SU-DHL-6 (cell line): Measurements from ENCODE around the gene IL1RN.

Experiments
- H2AFZ ChIP-seq: fragments of 200-600 bp; sonication (generic); 2 replicates; pipeline ENCODE4 v1.6.1; 2014; ENCODE audit warnings: low read depth, mild to moderate bottlenecking, moderate library complexity, mixed read lengths, antibody characterized with exemption, low read length; ENCODE audit not compliant: severe bottlenecking
- H3F3A ChIP-seq: fragments of 200-600 bp; shearing (Covaris generic); 2 replicates; pipeline ENCODE4 v1.6.0; 2016; ENCODE audit warnings: antibody characterized with exemption, mild to moderate bottlenecking; ENCODE audit not compliant: insufficient read depth
- H3K27ac ChIP-seq: fragments of 200-600 bp; sonication (generic); 2 replicates; pipeline ENCODE4 v1.5.1; 2016; ENCODE audit warnings: low read depth, mild to moderate bottlenecking, low read length, moderate library complexity, mixed read lengths
- H3K27me3 ChIP-seq: fragments of 200-600 bp; sonication (generic), shearing (Covaris generic); 2 replicates; pipeline ENCODE4 v1.6.0; 2014; ENCODE audit warnings: mild to moderate bottlenecking, low read length
- H3K36me3 ChIP-seq: fragments of 200-600 bp; sonication (generic); 2 replicates; pipeline ENCODE4 v1.6.1; 2014; ENCODE audit warnings: mild to moderate bottlenecking, low read length, mixed read lengths
- H3K4me2 ChIP-seq: fragments of 300-600, 200-600 bp; shearing (Covaris generic), sonication (generic); 2 replicates; pipeline ENCODE4 v1.6.0; 2014; ENCODE audit warnings: low read length, low read depth, mild to moderate bottlenecking; ENCODE audit not compliant: poor library complexity, severe bottlenecking
- H3K4me3 ChIP-seq: fragments of 200-600 bp; sonication (generic); 2 replicates; pipeline ENCODE4 v1.5.1; 2014; ENCODE audit warnings: antibody characterized with exemption, low read length, mild to moderate bottlenecking, mixed read lengths; ENCODE audit not compliant: insufficient read depth, poor library complexity, severe bottlenecking
- H3K79me2 ChIP-seq: fragments of 200-600 bp; sonication (generic); 2 replicates; pipeline ENCODE4 v1.6.1; 2014; ENCODE audit warnings: mild to moderate bottlenecking, low read length, moderate library complexity; ENCODE audit not compliant: insufficient read depth
- H3K9ac ChIP-seq: fragments of 200-600 bp; sonication (generic); 2 replicates; pipeline ENCODE4 v1.7.0; 2014; ENCODE audit warnings: mild to moderate bottlenecking, low read length
- H3K9me2 ChIP-seq: fragments of 200-600 bp; sonication (generic); replicated peaks from 2 replicates; pipeline ENCODE4 v1.6.1; 2014; ENCODE audit warnings: low read length; ENCODE audit not compliant: insufficient read depth
- H3K9me3 ChIP-seq: fragments of 200-600 bp; sonication (generic); 2 replicates; pipeline ENCODE4 v1.6.1; 2014; ENCODE audit warnings: low read length, mixed read lengths; ENCODE audit not compliant: insufficient read depth
- H4K20me1 ChIP-seq: fragments of 200-600 bp; sonication (generic); 2 replicates; pipeline ENCODE4 v1.6.1; 2014; ENCODE audit warnings: low read depth, mild to moderate bottlenecking, antibody characterized with exemption, low read length, moderate library complexity, mixed read lengths
- EZH2phosphoT487 ChIP-seq: fragments of 200-600 bp; sonication (generic), shearing (Covaris generic); conservative IDR thresholded peaks from 2 replicates; pipeline ENCODE4 v1.6.1; 2018; ENCODE audit warnings: mild to moderate bottlenecking, antibody characterized with exemption, low read length, moderate library complexity, mixed read lengths
- TF ChIP-seq, protein P1 (sequence below): fragments of 200-600 bp; sonication (generic); IDR thresholded peaks from one replicate; pipeline ENCODE4 v1.5.1; 2017; ENCODE audit warnings: antibody characterized with exemption, mild to moderate bottlenecking, low read length, moderate library complexity; ENCODE audit not compliant: insufficient read depth, poor library complexity, severe bottlenecking

The IL1RN gene

DNA sequence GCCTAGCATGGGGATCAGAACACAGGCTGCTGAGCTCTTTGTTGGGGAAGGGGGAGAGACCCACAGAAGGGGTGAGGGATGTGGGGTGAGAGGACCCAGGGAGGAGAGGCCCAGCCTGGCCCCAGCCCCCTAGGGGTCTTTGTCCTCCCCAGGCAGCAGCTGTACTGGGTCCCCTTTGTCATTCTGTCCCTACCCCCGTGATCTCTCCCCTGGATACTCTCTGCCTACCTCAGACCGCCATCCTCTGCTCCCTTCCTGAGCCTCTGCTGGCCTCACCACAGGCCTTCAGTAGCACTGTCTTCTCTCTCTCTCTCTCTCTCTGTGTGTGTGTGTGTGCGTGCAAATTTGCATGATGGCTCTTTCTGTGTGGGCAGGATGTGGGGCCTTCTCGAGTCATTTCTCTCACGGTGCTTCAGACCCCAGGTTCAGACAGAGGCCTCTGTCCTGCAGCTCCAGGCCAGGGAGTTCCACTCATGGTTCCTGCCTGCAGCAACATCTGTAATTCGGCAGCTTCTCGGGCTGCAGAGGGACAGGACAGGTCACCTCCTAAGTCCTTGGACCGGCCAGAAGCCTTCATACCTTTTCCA is 47.7 kb downstream of the IL1RN start:
- no peaks in the 10 kb centered on the region for H3K9me3 ChIP-seq
- peak overlapping the region; percentile 79 for H3K9ac ChIP-seq
- peak overlapping the region; percentile 99 for H3K4me2 ChIP-seq
- H2AFZ ChIP-seq: no peak overlapping the region
- peaks cover 58% of the 10 kb centered on the region for H3K79me2 ChIP-seq
- peaks cover 11% of the 10 kb centered on the region; the same call in 1 of the 2 replicates for H4K20me1 ChIP-seq
- H3F3A ChIP-seq: peaks cover 3% of the 10 kb centered on the region; the same call in 1 of the 2 replicates
- H3K27me3 ChIP-seq: no peaks in the 10 kb centered on the region
- H3K4me3 ChIP-seq: peak overlapping the region; percentile 73
- TF ChIP-seq, protein P1, sequence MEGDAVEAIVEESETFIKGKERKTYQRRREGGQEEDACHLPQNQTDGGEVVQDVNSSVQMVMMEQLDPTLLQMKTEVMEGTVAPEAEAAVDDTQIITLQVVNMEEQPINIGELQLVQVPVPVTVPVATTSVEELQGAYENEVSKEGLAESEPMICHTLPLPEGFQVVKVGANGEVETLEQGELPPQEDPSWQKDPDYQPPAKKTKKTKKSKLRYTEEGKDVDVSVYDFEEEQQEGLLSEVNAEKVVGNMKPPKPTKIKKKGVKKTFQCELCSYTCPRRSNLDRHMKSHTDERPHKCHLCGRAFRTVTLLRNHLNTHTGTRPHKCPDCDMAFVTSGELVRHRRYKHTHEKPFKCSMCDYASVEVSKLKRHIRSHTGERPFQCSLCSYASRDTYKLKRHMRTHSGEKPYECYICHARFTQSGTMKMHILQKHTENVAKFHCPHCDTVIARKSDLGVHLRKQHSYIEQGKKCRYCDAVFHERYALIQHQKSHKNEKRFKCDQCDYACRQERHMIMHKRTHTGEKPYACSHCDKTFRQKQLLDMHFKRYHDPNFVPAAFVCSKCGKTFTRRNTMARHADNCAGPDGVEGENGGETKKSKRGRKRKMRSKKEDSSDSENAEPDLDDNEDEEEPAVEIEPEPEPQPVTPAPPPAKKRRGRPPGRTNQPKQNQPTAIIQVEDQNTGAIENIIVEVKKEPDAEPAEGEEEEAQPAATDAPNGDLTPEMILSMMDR: no peak
- TF ChIP-seq EZH2phosphoT487: no peak
- no peaks in the 10 kb centered on the region for H3K9me2 ChIP-seq
- H3K36me3 ChIP-seq: no peaks in the 10 kb centered on the region
- H3K27ac ChIP-seq: peak overlapping the region; percentile 75

DNA sequence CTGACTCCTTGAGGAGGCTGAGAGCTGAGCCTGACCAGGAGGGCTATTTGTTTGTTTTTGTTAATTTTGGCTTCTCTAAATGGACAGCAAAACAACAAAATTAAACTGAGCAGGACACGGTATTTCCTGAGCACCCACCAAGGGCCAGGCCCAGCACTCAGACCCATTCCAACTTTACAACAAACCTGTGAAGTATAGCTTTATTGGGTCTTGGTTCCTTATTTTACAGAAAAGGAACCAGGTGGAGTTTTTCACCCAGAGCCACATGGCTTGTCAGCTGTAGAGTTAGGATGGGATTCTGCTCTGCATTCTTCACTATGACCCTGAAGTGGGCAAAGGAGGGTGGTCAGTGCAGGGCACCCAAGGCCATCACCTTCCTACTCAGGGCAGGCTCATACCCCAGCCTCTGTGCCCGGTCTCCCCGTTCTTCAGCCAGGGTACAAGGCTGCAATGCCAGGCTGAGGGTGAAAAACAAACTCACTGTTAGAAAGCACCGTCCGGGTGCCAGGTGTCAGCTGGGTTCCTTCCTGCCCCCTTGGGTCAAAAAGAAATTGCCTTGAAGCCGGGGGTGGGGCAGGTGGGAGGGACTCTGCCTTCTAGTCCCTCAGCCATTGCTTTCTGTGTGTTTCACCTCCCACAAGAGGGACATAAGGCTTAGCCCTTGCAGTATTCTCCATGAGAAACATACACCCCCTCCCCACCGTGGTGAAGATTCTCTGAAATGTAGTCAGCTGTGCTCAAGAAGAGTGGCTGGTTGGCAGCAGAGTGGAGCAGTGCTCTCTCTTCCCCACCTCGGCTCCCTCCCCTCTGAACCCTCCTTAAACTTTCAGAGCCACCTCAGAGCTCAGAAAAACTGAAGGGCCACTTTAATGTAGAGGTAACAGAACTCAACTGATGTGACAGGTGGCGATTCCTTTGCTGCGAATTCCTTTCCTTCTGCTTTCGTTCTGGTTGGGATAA is 48.6 kb downstream of the IL1RN start:
- peak overlapping the region; percentile 75 for H3K27ac ChIP-seq
- H3K9me3 ChIP-seq: no peaks in the 10 kb centered on the region
- H3K36me3 ChIP-seq: no peaks in the 10 kb centered on the region
- TF ChIP-seq EZH2phosphoT487: no peak
- TF ChIP-seq, protein P1: no peak
- H4K20me1 ChIP-seq: peaks cover 11% of the 10 kb centered on the region; the same call in 1 of the 2 replicates
- H3F3A ChIP-seq: peaks cover 3% of the 10 kb centered on the region; the same call in 1 of the 2 replicates
- H2AFZ ChIP-seq: no peak overlapping the region
- H3K79me2 ChIP-seq: peaks cover 59% of the 10 kb centered on the region
- no peaks in the 10 kb centered on the region for H3K27me3 ChIP-seq
- H3K4me2 ChIP-seq: peak overlapping the region; percentile 99
- H3K4me3 ChIP-seq: peak overlapping the region; percentile 73
- H3K9me2 ChIP-seq: no peaks in the 10 kb centered on the region
- H3K9ac ChIP-seq: peak overlapping the region; percentile 79

DNA sequence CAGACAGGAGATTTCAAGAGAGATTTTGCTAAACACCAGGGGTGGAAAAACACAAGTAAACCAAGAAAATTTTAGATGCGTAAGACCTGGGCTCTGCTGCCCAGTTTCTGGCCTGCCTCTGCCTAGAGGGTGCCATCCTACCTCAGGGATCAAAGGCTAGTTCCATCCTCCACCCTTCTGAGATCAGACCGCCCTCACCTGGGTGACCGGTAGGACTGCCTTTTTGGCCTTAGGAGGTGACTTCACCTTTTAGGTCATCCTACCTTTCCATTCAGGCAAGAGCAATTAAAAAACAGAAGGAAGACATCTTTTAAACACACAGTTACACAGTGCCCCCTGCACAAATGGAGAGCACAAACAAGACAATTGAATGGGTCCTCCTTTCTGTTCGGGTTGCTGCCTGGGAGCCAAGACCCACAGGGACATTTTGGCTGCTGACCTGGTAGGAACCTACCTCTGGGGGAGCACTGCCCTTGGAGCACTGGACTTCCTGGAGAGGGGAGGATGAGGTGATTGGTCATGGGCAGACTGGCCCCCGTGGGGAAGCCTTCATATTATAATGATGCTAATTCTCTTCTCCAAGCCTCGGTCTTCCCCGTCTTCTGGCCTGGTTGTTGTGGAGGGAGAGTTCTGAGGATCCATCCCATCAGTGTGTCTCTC is 49.4 kb downstream of the IL1RN start:
- Histone ChIP-seq H3K9ac (no peak overlapping the region), H3K36me3 (no peaks in the 10 kb centered on the region), H4K20me1 (peaks cover 11% of the 10 kb centered on the region; the same call in 1 of the 2 replicates), H3K9me2 (no peaks in the 10 kb centered on the region), H3K4me2 (peak overlapping the region; percentile 99), H3K79me2 (peaks cover 64% of the 10 kb centered on the region), H3K27me3 (no peaks in the 10 kb centered on the region), H3K9me3 (no peaks in the 10 kb centered on the region), H3K4me3 (no peak overlapping the region), H3K27ac (no peak overlapping the region), H2AFZ (no peak overlapping the region), H3F3A (peaks cover 3% of the 10 kb centered on the region; the same call in 1 of the 2 replicates)
- TF ChIP-seq, protein P1: no peak
- no peak for TF ChIP-seq EZH2phosphoT487
